ENCODE results near the gene HMGB1.

The HMGB1 gene

DNA sequence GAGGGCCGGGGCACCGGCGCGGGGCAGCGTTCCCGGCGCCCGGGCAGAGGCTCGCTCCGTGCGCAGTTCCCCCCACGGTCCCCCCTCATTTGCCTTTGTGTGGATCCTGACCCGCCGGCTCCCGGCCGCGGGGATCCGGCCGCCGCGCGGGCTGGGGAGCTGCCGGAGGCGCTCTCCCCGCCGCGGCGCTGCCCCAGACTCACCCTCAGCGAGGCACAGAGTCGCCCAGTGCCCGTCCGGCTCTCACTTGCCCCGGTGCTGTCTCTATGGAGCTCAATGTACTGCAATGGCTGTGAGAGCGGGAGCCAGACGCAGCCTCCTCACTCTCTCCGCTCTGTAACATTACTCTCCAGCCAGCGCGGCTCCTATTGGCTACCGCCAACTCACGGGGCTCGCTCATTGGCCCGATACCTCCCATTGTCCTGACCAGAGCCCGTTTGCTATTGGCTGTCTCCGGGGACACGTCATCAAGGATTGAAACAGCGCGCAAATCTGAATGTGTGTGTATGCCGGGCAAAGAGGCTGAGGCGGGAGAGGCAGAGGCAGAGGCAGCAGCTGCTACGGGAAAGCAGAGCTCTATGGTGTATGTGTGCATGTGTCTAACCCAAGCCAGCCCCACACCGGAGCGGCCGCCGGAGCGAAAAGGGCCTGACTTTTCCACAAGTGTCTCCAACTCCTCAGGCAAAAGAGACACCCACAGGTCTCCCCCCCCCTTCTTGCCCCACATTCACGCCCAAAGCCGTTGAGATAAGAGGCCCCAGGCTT is at the start of gene HMGB1:
Gene HMGB1, minus strand, starts transcription at position 344 of the 765 bp plus-strand sequence. CDS start 2,256 bp downstream, outside the sequence.
- TF ChIP-seq, protein P1, sequence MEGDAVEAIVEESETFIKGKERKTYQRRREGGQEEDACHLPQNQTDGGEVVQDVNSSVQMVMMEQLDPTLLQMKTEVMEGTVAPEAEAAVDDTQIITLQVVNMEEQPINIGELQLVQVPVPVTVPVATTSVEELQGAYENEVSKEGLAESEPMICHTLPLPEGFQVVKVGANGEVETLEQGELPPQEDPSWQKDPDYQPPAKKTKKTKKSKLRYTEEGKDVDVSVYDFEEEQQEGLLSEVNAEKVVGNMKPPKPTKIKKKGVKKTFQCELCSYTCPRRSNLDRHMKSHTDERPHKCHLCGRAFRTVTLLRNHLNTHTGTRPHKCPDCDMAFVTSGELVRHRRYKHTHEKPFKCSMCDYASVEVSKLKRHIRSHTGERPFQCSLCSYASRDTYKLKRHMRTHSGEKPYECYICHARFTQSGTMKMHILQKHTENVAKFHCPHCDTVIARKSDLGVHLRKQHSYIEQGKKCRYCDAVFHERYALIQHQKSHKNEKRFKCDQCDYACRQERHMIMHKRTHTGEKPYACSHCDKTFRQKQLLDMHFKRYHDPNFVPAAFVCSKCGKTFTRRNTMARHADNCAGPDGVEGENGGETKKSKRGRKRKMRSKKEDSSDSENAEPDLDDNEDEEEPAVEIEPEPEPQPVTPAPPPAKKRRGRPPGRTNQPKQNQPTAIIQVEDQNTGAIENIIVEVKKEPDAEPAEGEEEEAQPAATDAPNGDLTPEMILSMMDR (conservative IDR thresholded peaks at IDR 0.05; ENCODE audit: low read length) = no peak
- no peak for TF ChIP-seq EZH2phosphoT487 (IDR thresholded peaks at IDR 0.05; ENCODE audit: borderline replicate concordance)
- H3K4me1 ChIP-seq (ENCODE audit: insufficient read depth, low read length, poor library complexity, severe bottlenecking) = peaks cover 42% of the 10 kb centered on the region
- H3K9me3 ChIP-seq (ENCODE audit: insufficient read depth, low read depth, low read length) = no peaks in the 10 kb centered on the region
- H2AFZ ChIP-seq (ENCODE audit: low read length) = peak within 1 kb of the TSS; percentile 66; the same call in 1 of the 2 replicates
- H4K20me1 ChIP-seq (ENCODE audit: insufficient read depth, low read length, poor library complexity, severe bottlenecking) = peaks cover 28% of the 10 kb centered on the region
- H3F3A ChIP-seq (ENCODE audit: low read depth) = peaks cover 21% of the 10 kb centered on the region
- H3K9me2 ChIP-seq (replicated peaks; ENCODE audit: low read depth, low read length) = no peaks in the 10 kb centered on the region
- peak within 1 kb of the TSS; percentile 87 for H3K9ac ChIP-seq (ENCODE audit: low read depth, low read length, poor library complexity, severe bottlenecking)
- H3K79me2 ChIP-seq (ENCODE audit: insufficient read depth, low read length) = peaks cover 55% of the 10 kb centered on the region
- H3K4me3 ChIP-seq (ENCODE audit: low read length, poor library complexity, severe bottlenecking) = peak within 1 kb of the TSS; percentile 87
- peaks cover 5% of the 10 kb centered on the region for H3K27me3 ChIP-seq (ENCODE audit: insufficient read depth, low read length, poor library complexity, severe bottlenecking)
- peaks cover 28% of the 10 kb centered on the region for H3K36me3 ChIP-seq (ENCODE audit: insufficient read depth, low read length)
- peak within 1 kb of the TSS; percentile 84 for H3K4me2 ChIP-seq (ENCODE audit: low read depth, low read length, poor library complexity, severe bottlenecking)

DNA sequence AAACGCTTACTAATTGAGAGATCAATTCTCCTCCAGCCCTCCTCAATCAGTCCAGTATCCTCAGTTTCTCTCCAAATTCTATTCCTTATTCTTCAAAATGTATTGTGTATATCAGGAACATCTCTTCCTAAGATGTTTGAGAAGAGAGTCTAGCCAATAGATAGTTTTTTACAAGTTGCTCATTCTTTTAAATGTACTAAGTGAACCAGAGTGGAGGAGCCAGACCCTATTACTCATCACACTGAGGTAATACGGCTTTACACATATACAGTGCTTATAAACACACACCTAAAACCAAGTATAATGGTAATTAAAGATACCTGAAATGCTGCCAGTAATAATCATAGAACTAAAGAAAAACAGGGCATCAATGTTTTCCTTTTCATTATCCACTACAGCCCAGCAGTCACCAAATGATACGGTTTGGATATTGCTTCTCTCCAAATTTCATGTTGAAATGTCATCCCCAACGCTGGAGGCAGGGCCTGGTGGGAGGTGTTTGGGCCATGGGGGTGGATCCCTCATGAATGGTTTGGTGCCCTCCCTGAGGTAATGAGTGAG is 45.2 kb upstream of the HMGB1 start:
- Histone ChIP-seq H3K9me2 (replicated peaks; ENCODE audit: low read depth, low read length) (no peaks in the 10 kb centered on the region), H3K4me2 (ENCODE audit: low read depth, low read length, poor library complexity, severe bottlenecking) (no peak overlapping the region), H3K27me3 (ENCODE audit: insufficient read depth, low read length, poor library complexity, severe bottlenecking) (no peaks in the 10 kb centered on the region), H3K9me3 (ENCODE audit: insufficient read depth, low read depth, low read length) (no peaks in the 10 kb centered on the region), H3K4me1 (ENCODE audit: insufficient read depth, low read length, poor library complexity, severe bottlenecking) (peaks cover 13% of the 10 kb centered on the region), H4K20me1 (ENCODE audit: insufficient read depth, low read length, poor library complexity, severe bottlenecking) (no peaks in the 10 kb centered on the region), H3K79me2 (ENCODE audit: insufficient read depth, low read length) (no peaks in the 10 kb centered on the region), H2AFZ (ENCODE audit: low read length) (no peak overlapping the region), H3K9ac (ENCODE audit: low read depth, low read length, poor library complexity, severe bottlenecking) (no peak overlapping the region), H3K36me3 (ENCODE audit: insufficient read depth, low read length) (no peaks in the 10 kb centered on the region), H3F3A (ENCODE audit: low read depth) (no peaks in the 10 kb centered on the region), H3K4me3 (ENCODE audit: low read length, poor library complexity, severe bottlenecking) (no peak overlapping the region)
- no peak for TF ChIP-seq EZH2phosphoT487 (IDR thresholded peaks at IDR 0.05; ENCODE audit: borderline replicate concordance)

DNA sequence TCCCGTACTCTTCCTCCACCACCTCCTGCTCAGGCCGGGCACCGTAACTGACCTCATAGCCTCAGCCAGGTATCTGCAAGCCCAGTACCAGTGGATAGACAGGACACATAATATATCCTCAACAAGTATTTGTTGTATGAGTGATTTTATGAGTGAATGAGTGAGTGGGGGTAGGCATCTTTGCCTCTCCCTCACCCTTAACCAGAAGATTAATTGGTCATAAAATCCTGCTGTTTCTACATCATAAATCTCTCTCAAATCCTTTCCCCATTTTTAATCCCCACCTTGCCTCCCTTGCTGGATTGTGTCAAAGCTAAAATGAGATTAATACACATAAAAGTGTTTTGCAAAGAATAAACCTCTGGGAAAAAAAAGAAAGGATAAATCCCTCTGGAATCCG is 44.4 kb upstream of the HMGB1 start:
- TF ChIP-seq EZH2phosphoT487 (IDR thresholded peaks at IDR 0.05; ENCODE audit: borderline replicate concordance) = no peak
- TF ChIP-seq, protein P1 (conservative IDR thresholded peaks at IDR 0.05; ENCODE audit: low read length) = no peak
- Histone ChIP-seq H2AFZ (ENCODE audit: low read length) (no peak overlapping the region), H3K4me3 (ENCODE audit: low read length, poor library complexity, severe bottlenecking) (no peak overlapping the region), H3F3A (ENCODE audit: low read depth) (no peaks in the 10 kb centered on the region), H3K9me2 (replicated peaks; ENCODE audit: low read depth, low read length) (no peaks in the 10 kb centered on the region), H3K4me2 (ENCODE audit: low read depth, low read length, poor library complexity, severe bottlenecking) (no peak overlapping the region), H3K79me2 (ENCODE audit: insufficient read depth, low read length) (no peaks in the 10 kb centered on the region), H3K4me1 (ENCODE audit: insufficient read depth, low read length, poor library complexity, severe bottlenecking) (peaks cover 13% of the 10 kb centered on the region), H3K9me3 (ENCODE audit: insufficient read depth, low read depth, low read length) (no peaks in the 10 kb centered on the region), H4K20me1 (ENCODE audit: insufficient read depth, low read length, poor library complexity, severe bottlenecking) (no peaks in the 10 kb centered on the region), H3K36me3 (ENCODE audit: insufficient read depth, low read length) (no peaks in the 10 kb centered on the region), H3K27me3 (ENCODE audit: insufficient read depth, low read length, poor library complexity, severe bottlenecking) (no peaks in the 10 kb centered on the region), H3K9ac (ENCODE audit: low read depth, low read length, poor library complexity, severe bottlenecking) (no peak overlapping the region)
